Measurements from ENCODE around the gene LPCAT2. TPM values are rescaled to one million over a fixed set of nuclear protein-coding genes. Genes with fewer than 3 reads are reported as not detected.

LPCAT2 gene
- total RNA-seq, 1 donor from 2014 or later = 18.9 TPM

- Mint-ChIP-seq H3K4me3 (no peak overlapping the region), H3K27ac (no peak overlapping the region), H3K36me3 (peaks cover 3% of the 10 kb centered on the region), H3K4me1 (ENCODE audit: unreplicated experiment) (peaks cover 5% of the 10 kb centered on the region), H3K27me3 (peaks cover 46% of the 10 kb centered on the region), H3K9me3 (peaks cover 4% of the 10 kb centered on the region)
- no peak for DNase-seq (ENCODE audit: extremely low spot score, unreplicated experiment)
- TF ChIP-seq, protein P1, sequence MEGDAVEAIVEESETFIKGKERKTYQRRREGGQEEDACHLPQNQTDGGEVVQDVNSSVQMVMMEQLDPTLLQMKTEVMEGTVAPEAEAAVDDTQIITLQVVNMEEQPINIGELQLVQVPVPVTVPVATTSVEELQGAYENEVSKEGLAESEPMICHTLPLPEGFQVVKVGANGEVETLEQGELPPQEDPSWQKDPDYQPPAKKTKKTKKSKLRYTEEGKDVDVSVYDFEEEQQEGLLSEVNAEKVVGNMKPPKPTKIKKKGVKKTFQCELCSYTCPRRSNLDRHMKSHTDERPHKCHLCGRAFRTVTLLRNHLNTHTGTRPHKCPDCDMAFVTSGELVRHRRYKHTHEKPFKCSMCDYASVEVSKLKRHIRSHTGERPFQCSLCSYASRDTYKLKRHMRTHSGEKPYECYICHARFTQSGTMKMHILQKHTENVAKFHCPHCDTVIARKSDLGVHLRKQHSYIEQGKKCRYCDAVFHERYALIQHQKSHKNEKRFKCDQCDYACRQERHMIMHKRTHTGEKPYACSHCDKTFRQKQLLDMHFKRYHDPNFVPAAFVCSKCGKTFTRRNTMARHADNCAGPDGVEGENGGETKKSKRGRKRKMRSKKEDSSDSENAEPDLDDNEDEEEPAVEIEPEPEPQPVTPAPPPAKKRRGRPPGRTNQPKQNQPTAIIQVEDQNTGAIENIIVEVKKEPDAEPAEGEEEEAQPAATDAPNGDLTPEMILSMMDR (conservative IDR thresholded peaks at IDR 0.05) = no peak
Observed at GRCh38 chr16:55473587-55473986, 35.3 kb upstream of the LPCAT2 start.

DNA sequence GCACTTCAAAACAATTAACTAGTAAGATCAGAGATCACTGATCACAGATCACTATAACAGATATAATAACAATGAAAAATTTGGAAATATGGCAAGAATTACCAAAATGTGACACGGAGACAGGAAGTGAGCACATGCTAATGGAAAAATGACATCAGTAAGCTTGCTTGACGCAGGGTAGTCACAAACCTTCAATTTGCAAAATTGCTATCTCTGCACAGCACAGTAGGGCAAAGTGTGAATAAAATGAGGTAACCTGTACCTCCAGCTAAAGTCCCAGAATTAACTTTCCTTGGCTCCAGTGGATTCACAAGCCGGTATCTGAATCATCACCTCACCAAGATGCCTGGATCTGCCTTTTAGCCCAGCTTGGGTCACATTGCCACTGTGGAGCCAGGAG is 34.1 kb upstream of the LPCAT2 start:
- TF ChIP-seq, protein P1 (conservative IDR thresholded peaks at IDR 0.05) = no peak
- Mint-ChIP-seq H3K4me1 (ENCODE audit: unreplicated experiment) (peaks cover 11% of the 10 kb centered on the region), H3K9me3 (peaks cover 4% of the 10 kb centered on the region), H3K27ac (no peak overlapping the region), H3K27me3 (peaks cover 54% of the 10 kb centered on the region), H3K4me3 (no peak overlapping the region), H3K36me3 (peaks cover 4% of the 10 kb centered on the region)
- no peak for DNase-seq (ENCODE audit: extremely low spot score, unreplicated experiment)

- TF ChIP-seq, protein P1 (conservative IDR thresholded peaks at IDR 0.05) = no peak
- Mint-ChIP-seq H3K27me3 (peaks cover 65% of the 10 kb centered on the region), H3K9me3 (peaks cover 4% of the 10 kb centered on the region), H3K36me3 (peaks cover 4% of the 10 kb centered on the region), H3K4me3 (no peak overlapping the region), H3K27ac (no peak overlapping the region), H3K4me1 (ENCODE audit: unreplicated experiment) (peaks cover 17% of the 10 kb centered on the region)
- DNase-seq (ENCODE audit: extremely low spot score, unreplicated experiment) = no peak
Observed at GRCh38 chr16:55475919-55476318, 33.0 kb upstream of the LPCAT2 start.

DNA sequence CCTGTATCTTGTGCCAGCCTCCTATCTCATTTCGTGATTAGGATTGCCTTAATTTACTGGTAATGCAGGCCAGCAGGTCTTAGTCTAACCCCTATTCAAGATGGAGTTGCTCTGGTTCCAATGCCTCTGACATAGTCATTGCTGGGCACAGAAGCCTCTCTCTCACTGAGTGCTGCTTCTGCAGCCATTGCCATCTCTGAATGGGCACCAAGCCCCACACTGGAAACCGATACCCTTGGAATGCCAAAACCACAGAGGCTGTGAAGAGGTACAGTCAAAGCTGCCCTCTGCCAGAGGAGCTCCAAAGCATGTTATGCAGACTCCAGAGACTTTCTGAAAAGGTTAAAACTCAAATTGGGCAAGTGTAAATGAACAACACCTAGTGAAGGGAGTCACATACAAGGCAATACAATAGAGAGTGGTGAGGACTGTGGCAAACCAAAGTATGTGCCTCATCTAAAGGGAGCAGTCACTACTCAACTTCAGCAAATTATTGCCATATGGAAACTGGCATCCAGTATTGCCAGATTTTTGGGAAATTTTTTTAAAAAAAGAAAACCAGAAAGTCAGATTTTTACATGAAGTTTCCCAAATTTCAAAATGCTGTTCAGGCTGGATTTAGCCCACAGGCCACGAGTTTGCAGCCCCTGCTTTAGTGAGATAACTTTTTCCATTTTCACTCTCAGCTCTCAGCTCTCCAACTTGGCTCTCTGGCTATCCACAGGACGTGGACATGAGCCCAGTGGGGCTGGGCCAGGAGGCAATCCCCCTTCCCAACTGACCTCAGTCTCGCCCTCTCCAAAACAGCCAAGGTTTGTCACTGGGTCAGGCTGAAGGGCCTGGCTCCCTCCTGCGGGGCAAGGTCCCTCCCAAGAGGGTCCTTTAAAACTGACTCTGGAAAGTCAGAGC is 32.0 kb upstream of the LPCAT2 start:
- Mint-ChIP-seq H3K36me3 (peaks cover 4% of the 10 kb centered on the region), H3K9me3 (no peaks in the 10 kb centered on the region), H3K27me3 (peaks cover 66% of the 10 kb centered on the region), H3K4me1 (ENCODE audit: unreplicated experiment) (peaks cover 18% of the 10 kb centered on the region), H3K27ac (no peak overlapping the region), H3K4me3 (no peak overlapping the region)
- TF ChIP-seq, protein P1 (conservative IDR thresholded peaks at IDR 0.05) = no peak
- no peak for DNase-seq (ENCODE audit: extremely low spot score, unreplicated experiment)

- peaks cover 71% of the 10 kb centered on the region for H3K27me3 Mint-ChIP-seq
- peaks cover 4% of the 10 kb centered on the region for H3K36me3 Mint-ChIP-seq
- no peak overlapping the region for H3K27ac Mint-ChIP-seq
- no peaks in the 10 kb centered on the region for H3K9me3 Mint-ChIP-seq
- peaks cover 18% of the 10 kb centered on the region for H3K4me1 Mint-ChIP-seq (ENCODE audit: unreplicated experiment)
- TF ChIP-seq, protein P1 (conservative IDR thresholded peaks at IDR 0.05) = no peak
- H3K4me3 Mint-ChIP-seq = no peak overlapping the region
- DNase-seq (ENCODE audit: extremely low spot score, unreplicated experiment) = no peak
Observed at GRCh38 chr16:55477736-55478135, 31.1 kb upstream of the LPCAT2 start.

All from type B pancreatic cell (in vitro differentiated cells).